Measurements from ENCODE around the gene FABP6. TPM values are rescaled to one million over a fixed set of nuclear protein-coding genes. Genes with fewer than 3 reads are reported as not detected.

FABP6 gene
- total RNA-seq, 1 experiment from 2014 or later, result 5.2 TPM

DNA sequence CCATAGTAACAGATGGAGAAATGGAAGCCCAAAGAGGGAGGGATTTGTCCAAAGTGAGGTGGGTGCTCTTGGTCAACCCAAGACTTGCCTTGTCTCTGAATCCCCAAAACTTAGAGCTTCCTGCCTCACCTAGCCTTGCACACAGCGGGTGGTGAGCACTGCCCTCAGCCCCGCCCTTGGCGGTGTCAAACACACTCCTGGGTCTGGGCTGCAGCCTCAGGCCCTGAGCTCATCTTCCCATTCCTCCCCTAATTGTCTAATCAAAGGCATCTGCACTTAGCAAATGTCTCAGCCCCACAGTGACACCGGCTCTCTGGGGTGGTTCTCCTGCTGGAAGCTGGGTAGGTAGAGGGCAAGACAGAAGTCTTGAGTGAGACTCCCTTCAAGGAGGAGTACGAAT lies 20.9 kb downstream of the FABP6 start:
- Mint-ChIP-seq H3K9me3 (no peaks in the 10 kb centered on the region), H3K27me3 (ENCODE audit: low read depth) (no peaks in the 10 kb centered on the region; the same call in 1 of the 2 replicates), H3K27ac (no peak overlapping the region), H3K4me1 (peaks cover 6 to 17% of the 10 kb centered on the region in 2 experiments), H3K4me3 (no peak overlapping the region), H3K36me3 (ENCODE audit: insufficient read depth in 1 of 3, low read depth in 3 of 3) (peaks cover 21 to 43% (median 28%) of the 10 kb centered on the region in 3 experiments; a peak in 6 of 7 replicates)
- no CpG with 5 or more reads among the region's 5 CpGs for WGBS (ENCODE audit: extremely low coverage, insufficient read length, low lambda C conversion rate)
- Histone ChIP-seq H3K23ac (ENCODE audit: insufficient read length, low read depth, low read length) (no peak overlapping the region), H3K18ac (ENCODE audit: insufficient read length, low read depth, low read length) (no peak overlapping the region), H3K4me1 (ENCODE audit: insufficient read depth, low read length) (no peaks in the 10 kb centered on the region), H4K8ac (replicated peaks; ENCODE audit: insufficient read length, low read depth, low read length) (no peak overlapping the region), H3K4ac (ENCODE audit: low read depth, low read length) (no peak overlapping the region), H4K91ac (ENCODE audit: insufficient read length, low read depth, low read length) (no peak overlapping the region), H3K14ac (ENCODE audit: insufficient read depth, low read length) (no peak overlapping the region), H2BK120ac (ENCODE audit: low read depth, low read length, poor library complexity, severe bottlenecking) (no peak overlapping the region), H2BK12ac (ENCODE audit: insufficient read length, low read depth, low read length) (no peak overlapping the region), H2BK15ac (ENCODE audit: low read depth, low read length) (no peak overlapping the region), H2BK5ac (ENCODE audit: insufficient read length, low read length) (no peak overlapping the region), H2BK20ac (ENCODE audit: low read depth, low read length, poor library complexity, severe bottlenecking) (no peak overlapping the region), H4K20me1 (ENCODE audit: control insufficient read depth, insufficient read depth, insufficient read length) (no peaks in the 10 kb centered on the region), H3K27me3 (ENCODE audit: insufficient read depth, low read length) (no peaks in the 10 kb centered on the region), H3K79me2 (ENCODE audit: insufficient read depth, low read length) (no peaks in the 10 kb centered on the region), H2AFZ (ENCODE audit: low read length) (no peak overlapping the region), H2AK5ac (ENCODE audit: insufficient read length, low read length) (no peak overlapping the region), H3K27ac (ENCODE audit: insufficient read length, low read depth, low read length) (no peak overlapping the region), H3K9me3 (ENCODE audit: control insufficient read depth, low read depth, low read length) (no peaks in the 10 kb centered on the region), H3K56ac (ENCODE audit: insufficient read length, low read depth, low read length) (no peak overlapping the region), H3T11ph (ENCODE audit: low read length) (no peak overlapping the region), H3K4me2 (ENCODE audit: insufficient read depth, insufficient read length, low read length) (no peak overlapping the region), H3K9ac (ENCODE audit: extremely low read depth, insufficient read length, low read length) (no peak overlapping the region), H3K23me2 (ENCODE audit: insufficient read length, low read depth, low read length, poor library complexity, severe bottlenecking) (no peaks in the 10 kb centered on the region), H4K5ac (ENCODE audit: insufficient read length, low read depth, low read length) (no peak overlapping the region), H3K79me1 (ENCODE audit: insufficient read depth, low read depth, low read length, poor library complexity, severe bottlenecking) (no peaks in the 10 kb centered on the region)
- no peak for DNase-seq
- TF ChIP-seq, protein P1, sequence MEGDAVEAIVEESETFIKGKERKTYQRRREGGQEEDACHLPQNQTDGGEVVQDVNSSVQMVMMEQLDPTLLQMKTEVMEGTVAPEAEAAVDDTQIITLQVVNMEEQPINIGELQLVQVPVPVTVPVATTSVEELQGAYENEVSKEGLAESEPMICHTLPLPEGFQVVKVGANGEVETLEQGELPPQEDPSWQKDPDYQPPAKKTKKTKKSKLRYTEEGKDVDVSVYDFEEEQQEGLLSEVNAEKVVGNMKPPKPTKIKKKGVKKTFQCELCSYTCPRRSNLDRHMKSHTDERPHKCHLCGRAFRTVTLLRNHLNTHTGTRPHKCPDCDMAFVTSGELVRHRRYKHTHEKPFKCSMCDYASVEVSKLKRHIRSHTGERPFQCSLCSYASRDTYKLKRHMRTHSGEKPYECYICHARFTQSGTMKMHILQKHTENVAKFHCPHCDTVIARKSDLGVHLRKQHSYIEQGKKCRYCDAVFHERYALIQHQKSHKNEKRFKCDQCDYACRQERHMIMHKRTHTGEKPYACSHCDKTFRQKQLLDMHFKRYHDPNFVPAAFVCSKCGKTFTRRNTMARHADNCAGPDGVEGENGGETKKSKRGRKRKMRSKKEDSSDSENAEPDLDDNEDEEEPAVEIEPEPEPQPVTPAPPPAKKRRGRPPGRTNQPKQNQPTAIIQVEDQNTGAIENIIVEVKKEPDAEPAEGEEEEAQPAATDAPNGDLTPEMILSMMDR (conservative IDR thresholded peaks at IDR 0.05), result no peak

All from H9 (cell line).